ENCODE data around the gene CRNN.

The CRNN gene

DNA sequence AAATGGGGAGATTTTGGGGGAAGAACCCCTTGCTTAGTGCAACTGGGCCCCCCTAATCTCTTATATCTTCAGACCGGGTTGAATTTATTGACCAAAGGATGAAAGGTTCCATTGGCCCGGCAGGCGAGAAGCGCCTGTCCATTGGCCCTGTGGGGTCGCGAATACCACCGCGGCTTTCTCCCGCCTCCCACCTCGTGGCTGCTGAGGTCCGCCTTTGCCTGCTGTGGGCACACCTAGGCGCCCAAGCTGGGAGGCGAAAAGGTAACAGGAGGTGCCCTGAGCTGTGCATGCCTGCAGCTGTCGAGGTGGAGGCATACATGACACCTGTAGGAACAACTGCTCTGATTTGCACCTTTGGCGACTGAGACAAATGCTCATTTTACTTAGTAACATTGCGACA is 33.1 kb downstream of the CRNN start:
- H3K4me1 Mint-ChIP-seq = no peaks in the 10 kb centered on the region
- no peaks in the 10 kb centered on the region for H3K27me3 Mint-ChIP-seq (ENCODE audit: low read depth)
- H3K36me3 Mint-ChIP-seq (ENCODE audit: low read depth) = no peaks in the 10 kb centered on the region
- H3K9me3 Mint-ChIP-seq = peaks cover 36% of the 10 kb centered on the region
- no peak for TF ChIP-seq CTCF (IDR thresholded peaks at IDR 0.05; ENCODE audit: unreplicated experiment in 3 of 3)
- no peak overlapping the region for H3K27ac Mint-ChIP-seq
- no peak overlapping the region for H3K4me3 Mint-ChIP-seq

GRCh38 chr1:152374451-152374850 is 39.6 kb downstream of the CRNN start:
- Mint-ChIP-seq H3K4me3 (no peak overlapping the region), H3K4me1 (no peaks in the 10 kb centered on the region), H3K27ac (no peak overlapping the region), H3K9me3 (peaks cover 36% of the 10 kb centered on the region), H3K27me3 (ENCODE audit: low read depth) (no peaks in the 10 kb centered on the region), H3K36me3 (ENCODE audit: low read depth) (no peaks in the 10 kb centered on the region)
- no peak for TF ChIP-seq CTCF (IDR thresholded peaks at IDR 0.05; ENCODE audit: unreplicated experiment in 3 of 3)

DNA sequence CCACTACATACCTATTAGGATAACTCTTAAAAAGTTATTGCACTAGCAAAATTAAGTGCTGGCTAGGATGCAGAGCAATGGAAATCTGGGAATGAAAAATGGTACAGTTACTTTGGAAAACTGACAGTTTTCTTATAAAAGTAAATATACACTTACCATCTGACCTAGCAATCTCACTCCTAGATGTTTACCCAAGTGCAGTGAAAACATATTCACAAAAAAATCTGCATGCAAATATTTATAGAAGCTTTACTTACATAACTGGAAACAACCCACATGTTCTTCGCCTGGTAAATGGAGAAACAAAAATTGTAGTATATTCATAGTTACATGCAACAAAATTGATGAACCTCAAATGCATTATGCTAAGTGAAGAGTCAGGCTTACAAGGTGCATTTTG is 41.4 kb downstream of the CRNN start:
- Mint-ChIP-seq H3K27me3 (ENCODE audit: low read depth) (no peaks in the 10 kb centered on the region), H3K36me3 (ENCODE audit: low read depth) (no peaks in the 10 kb centered on the region), H3K9me3 (peaks cover 34% of the 10 kb centered on the region), H3K4me1 (no peaks in the 10 kb centered on the region), H3K27ac (no peak overlapping the region), H3K4me3 (no peak overlapping the region)
- TF ChIP-seq CTCF (IDR thresholded peaks at IDR 0.05; ENCODE audit: unreplicated experiment in 3 of 3) = no peak

GRCh38 chr1:152367436-152367835 is 46.6 kb downstream of the CRNN start:
- Mint-ChIP-seq H3K4me3 (no peak overlapping the region), H3K27me3 (ENCODE audit: low read depth) (no peaks in the 10 kb centered on the region), H3K4me1 (no peaks in the 10 kb centered on the region), H3K27ac (no peak overlapping the region), H3K9me3 (peaks cover 18% of the 10 kb centered on the region), H3K36me3 (ENCODE audit: low read depth) (no peaks in the 10 kb centered on the region)
- TF ChIP-seq CTCF (IDR thresholded peaks at IDR 0.05; ENCODE audit: unreplicated experiment in 3 of 3) = no peak

GRCh38 chr1:152359906-152360305 is 54.2 kb downstream of the CRNN start, which contains the start of gene FLG2:
TSS of gene FLG2 (minus strand) at chr1:152360006. CDS start at chr1:152358884, 1,122 bp downstream.
- H3K27me3 Mint-ChIP-seq (ENCODE audit: low read depth) = no peaks in the 10 kb centered on the region
- no peak for TF ChIP-seq CTCF (IDR thresholded peaks at IDR 0.05; ENCODE audit: unreplicated experiment in 3 of 3)
- H3K4me1 Mint-ChIP-seq = no peaks in the 10 kb centered on the region
- H3K27ac Mint-ChIP-seq = no peak within 1 kb of the TSS
- no peak within 1 kb of the TSS for H3K4me3 Mint-ChIP-seq
- H3K36me3 Mint-ChIP-seq (ENCODE audit: low read depth) = no peaks in the 10 kb centered on the region
- peaks cover 32% of the 10 kb centered on the region for H3K9me3 Mint-ChIP-seq
